Effector memory CD8-positive, alpha-beta T cell (primary cell): Measurements from ENCODE around the gene NPFFR2.

Source experiments
- ATAC-seq: fragments of 150-1000 bp; cut with Tn5 transposase; replicated peaks from 2 replicates; pipeline ENCODE4 v1.10.0; 2021; ENCODE audit warnings: mild to moderate bottlenecking, moderate library complexity
- DNase-seq, 3 experiments: peaks; one replicate each; pipeline ENCODE4 v3.0.0; 2021
- H3K27ac Mint-ChIP-seq, 2 donors: one replicate each; pipeline ENCODE4 v1.8.0; 2022; ENCODE audit warnings: mild to moderate bottlenecking in 2 of 2, mixed read lengths in 2 of 2, moderate library complexity in 2 of 2
- H3K27me3 Mint-ChIP-seq, 2 donors: one replicate each; pipeline ENCODE4 v1.8.0; 2022; ENCODE audit warnings: mixed read lengths in 2 of 2
- H3K36me3 Mint-ChIP-seq: one replicate; pipeline ENCODE4 v1.8.0; 2022; ENCODE audit warnings: mild to moderate bottlenecking, moderate library complexity, mixed read lengths; ENCODE audit not compliant: insufficient read depth
- H3K4me1 Mint-ChIP-seq, 2 donors: one replicate each; pipeline ENCODE4 v1.8.0; 2022; ENCODE audit warnings: low read depth in 2 of 2, mixed read lengths in 2 of 2
- H3K4me3 Mint-ChIP-seq, 2 donors: one replicate each; pipeline ENCODE4 v1.8.0; 2022; ENCODE audit warnings: mild to moderate bottlenecking in 2 of 2, mixed read lengths in 2 of 2, moderate library complexity in 2 of 2
- H3K9me3 Mint-ChIP-seq, 2 donors: one replicate each; pipeline ENCODE4 v1.8.0; 2022; ENCODE audit warnings: mixed read lengths in 2 of 2
- total RNA-seq, 9 experiments: gene quantifications; one replicate each; lab custom pipeline; 2026; lab: John Stamatoyannopoulos, UW

NPFFR2 gene
- 0 reads per million in 9 experiments for total RNA-seq

DNA sequence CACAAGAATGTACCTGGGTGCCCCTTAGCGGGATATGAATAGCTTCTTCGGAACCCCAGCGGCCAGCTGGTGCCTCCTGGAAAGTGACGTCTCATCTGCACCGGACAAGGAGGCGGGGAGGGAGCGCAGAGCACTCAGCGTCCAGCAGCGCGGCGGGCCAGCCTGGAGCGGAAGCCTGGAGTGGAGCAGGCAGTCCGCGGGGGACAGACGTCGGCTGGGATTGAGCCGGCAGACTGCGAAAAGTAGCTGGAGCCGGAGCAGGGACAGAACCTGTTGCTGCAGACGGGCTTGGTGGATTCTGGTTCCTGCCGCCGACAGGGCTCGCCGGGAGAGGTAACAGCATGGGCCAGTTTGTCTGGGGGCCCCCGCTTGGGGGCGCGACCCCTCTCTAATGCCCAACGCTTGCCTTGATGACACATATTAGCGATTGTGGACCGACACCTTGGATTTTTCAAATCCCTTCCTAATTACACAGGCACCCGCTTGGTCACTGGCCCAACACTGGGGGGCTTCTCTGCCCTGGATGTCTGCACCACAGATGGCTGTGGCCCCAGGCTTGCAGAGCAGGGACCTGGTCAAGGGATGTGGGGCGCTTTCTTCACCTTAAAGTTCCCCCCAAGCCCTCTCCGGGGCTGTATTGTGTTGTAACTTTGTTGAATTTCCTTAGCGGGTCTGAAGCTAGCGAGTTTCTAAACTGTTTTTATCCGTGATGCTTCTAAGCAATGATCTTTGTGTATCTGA lies at the start of gene NPFFR2:
TSS of gene NPFFR2 (plus strand) at position 133 of the 741 bp plus-strand sequence. CDS start 96,592 bp downstream, outside the sequence.
- DNase-seq (no peak), ATAC-seq (no peak)
- peaks cover 0 to 17% of the 10 kb centered on the region in 2 donors for H3K27me3 Mint-ChIP-seq
- H3K27ac Mint-ChIP-seq = no peak within 1 kb of the TSS
- H3K4me1 Mint-ChIP-seq = no peaks in the 10 kb centered on the region
- no peaks in the 10 kb centered on the region for H3K36me3 Mint-ChIP-seq
- H3K9me3 Mint-ChIP-seq = no peaks in the 10 kb centered on the region
- H3K4me3 Mint-ChIP-seq = no peak within 1 kb of the TSS

GRCh38 chr4:71992571-71993312 lies 39.1 kb upstream of the NPFFR2 start:
- ATAC-seq (no peak), DNase-seq (no peak)
- Mint-ChIP-seq H3K9me3 (peaks cover 0 to 5% of the 10 kb centered on the region in 2 donors), H3K4me1 (no peaks in the 10 kb centered on the region), H3K27me3 (no peaks in the 10 kb centered on the region), H3K27ac (no peak overlapping the region), H3K4me3 (no peak overlapping the region), H3K36me3 (no peaks in the 10 kb centered on the region)

DNA sequence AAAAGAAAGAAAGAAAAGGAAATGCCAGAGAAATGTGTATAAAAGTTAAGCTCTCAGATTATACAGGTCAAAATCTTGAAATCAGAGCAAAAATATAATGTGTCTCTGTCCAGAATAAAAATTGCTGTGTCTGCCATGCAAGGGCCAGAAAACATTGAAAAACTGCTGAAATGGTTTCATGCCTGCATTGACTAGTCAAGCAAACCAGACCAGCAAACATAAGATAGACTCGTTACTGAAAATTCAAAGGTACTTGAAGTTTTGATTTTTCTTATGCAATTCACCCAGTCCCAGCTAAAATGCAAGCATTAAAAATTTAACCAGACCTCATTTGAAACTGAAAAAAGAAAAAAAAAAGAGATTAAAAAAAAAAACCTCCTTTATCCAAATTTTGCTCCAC lies 37.2 kb upstream of the NPFFR2 start:
- Mint-ChIP-seq H3K4me1 (no peaks in the 10 kb centered on the region), H3K27me3 (no peaks in the 10 kb centered on the region), H3K36me3 (no peaks in the 10 kb centered on the region), H3K27ac (no peak overlapping the region), H3K9me3 (peaks cover 7 to 8% of the 10 kb centered on the region in 2 donors), H3K4me3 (no peak overlapping the region)
- no peak for DNase-seq
- no peak for ATAC-seq

DNA sequence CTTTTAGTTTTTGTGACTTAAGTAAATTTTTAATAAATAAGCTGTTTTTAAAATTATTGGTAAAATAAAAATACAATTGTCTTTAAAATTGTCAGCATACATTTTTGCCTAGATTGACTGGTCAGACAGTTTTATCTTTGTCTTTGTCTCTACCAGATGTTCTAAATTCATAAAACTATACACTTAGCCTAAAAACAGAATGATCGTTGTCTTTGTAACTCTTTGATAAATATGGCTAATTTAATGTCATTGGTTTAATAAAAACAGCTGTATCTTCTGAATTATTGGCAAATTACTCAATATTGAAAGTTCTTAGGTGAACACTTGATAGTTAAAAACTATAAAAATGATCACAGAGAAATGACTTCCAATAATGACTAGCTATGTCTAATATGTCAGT lies 36.5 kb upstream of the NPFFR2 start:
- ATAC-seq (no peak), DNase-seq (no peak)

GRCh38 chr4:72006586-72006985 lies 25.2 kb upstream of the NPFFR2 start:
- DNase-seq (no peak), ATAC-seq (no peak)
- Mint-ChIP-seq H3K4me1 (no peaks in the 10 kb centered on the region), H3K36me3 (no peaks in the 10 kb centered on the region), H3K9me3 (peaks cover 0 to 2% of the 10 kb centered on the region in 2 donors), H3K4me3 (no peak overlapping the region), H3K27me3 (no peaks in the 10 kb centered on the region), H3K27ac (no peak overlapping the region)

More for the DNA sequence above, 36.5 kb upstream of the NPFFR2 start:
- peaks cover 3 to 8% of the 10 kb centered on the region in 2 donors for H3K9me3 Mint-ChIP-seq
- no peaks in the 10 kb centered on the region for H3K27me3 Mint-ChIP-seq
- H3K27ac Mint-ChIP-seq = no peak overlapping the region
- no peak overlapping the region for H3K4me3 Mint-ChIP-seq
- H3K36me3 Mint-ChIP-seq = no peaks in the 10 kb centered on the region
- H3K4me1 Mint-ChIP-seq = no peaks in the 10 kb centered on the region

- Mint-ChIP-seq H3K36me3 (no peaks in the 10 kb centered on the region), H3K4me1 (no peaks in the 10 kb centered on the region), H3K9me3 (peaks cover 0 to 2% of the 10 kb centered on the region in 2 donors), H3K27ac (no peak overlapping the region), H3K27me3 (no peaks in the 10 kb centered on the region), H3K4me3 (no peak overlapping the region)
- DNase-seq = no peak
- no peak for ATAC-seq
Observed at GRCh38 chr4:72011906-72012305, 19.9 kb upstream of the NPFFR2 start.

DNA sequence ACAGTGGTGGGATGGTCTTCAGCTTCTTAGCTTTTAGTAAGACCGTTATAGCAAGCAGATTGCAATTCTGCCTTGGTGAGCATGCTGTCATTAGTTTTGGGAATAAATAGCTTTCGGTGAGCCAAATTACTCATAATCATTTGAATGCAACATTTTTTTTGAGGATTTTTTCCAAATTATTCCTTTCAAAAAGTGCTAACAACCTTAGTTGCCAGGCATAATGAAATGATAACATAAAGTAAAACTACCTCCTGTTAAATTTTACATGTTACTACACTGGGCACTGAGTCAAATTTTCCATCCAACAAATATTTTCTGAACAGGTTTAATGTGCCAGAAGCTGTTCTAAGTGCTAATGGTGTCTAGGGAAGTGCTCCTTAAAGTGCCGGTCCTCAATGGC lies 15.8 kb upstream of the NPFFR2 start:
- Mint-ChIP-seq H3K9me3 (peaks cover 0 to 8% of the 10 kb centered on the region in 2 donors), H3K36me3 (no peaks in the 10 kb centered on the region), H3K4me3 (no peak overlapping the region), H3K27me3 (no peaks in the 10 kb centered on the region), H3K4me1 (no peaks in the 10 kb centered on the region), H3K27ac (no peak overlapping the region)
- DNase-seq = no peak
- ATAC-seq = no peak

- peaks cover 0 to 7% of the 10 kb centered on the region in 2 donors for H3K9me3 Mint-ChIP-seq
- H3K36me3 Mint-ChIP-seq = no peaks in the 10 kb centered on the region
- no peak overlapping the region for H3K27ac Mint-ChIP-seq
- no peak overlapping the region for H3K4me3 Mint-ChIP-seq
- H3K27me3 Mint-ChIP-seq = no peaks in the 10 kb centered on the region
- no peaks in the 10 kb centered on the region for H3K4me1 Mint-ChIP-seq
- DNase-seq (no peak), ATAC-seq (no peak)
Observed at GRCh38 chr4:72019688-72020087, 12.1 kb upstream of the NPFFR2 start.

DNA sequence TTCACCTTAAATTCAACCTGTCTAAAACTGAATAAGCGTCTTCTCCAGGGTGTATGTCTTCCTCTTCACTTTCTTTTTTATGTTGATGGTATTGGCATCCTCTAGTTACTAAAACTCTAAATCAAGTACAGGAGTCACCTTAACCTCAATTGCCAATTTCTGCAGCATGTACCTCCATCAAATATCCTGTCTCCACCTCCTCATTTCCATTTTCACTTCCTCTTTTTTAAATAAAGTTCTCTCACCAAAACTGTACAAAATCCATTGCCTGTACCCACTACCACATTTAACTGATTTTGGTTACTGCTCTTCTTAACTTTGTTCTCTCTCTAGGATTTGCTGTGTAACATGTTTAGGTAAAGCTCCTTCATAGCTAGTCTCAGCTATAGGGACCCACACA lies 9.2 kb upstream of the NPFFR2 start:
- peaks cover 5 to 7% of the 10 kb centered on the region in 2 donors for H3K9me3 Mint-ChIP-seq
- no peaks in the 10 kb centered on the region for H3K27me3 Mint-ChIP-seq
- H3K4me1 Mint-ChIP-seq = no peaks in the 10 kb centered on the region
- no peak overlapping the region for H3K27ac Mint-ChIP-seq
- DNase-seq (no peak), ATAC-seq (no peak)
- H3K4me3 Mint-ChIP-seq = no peak overlapping the region
- no peaks in the 10 kb centered on the region for H3K36me3 Mint-ChIP-seq

DNA sequence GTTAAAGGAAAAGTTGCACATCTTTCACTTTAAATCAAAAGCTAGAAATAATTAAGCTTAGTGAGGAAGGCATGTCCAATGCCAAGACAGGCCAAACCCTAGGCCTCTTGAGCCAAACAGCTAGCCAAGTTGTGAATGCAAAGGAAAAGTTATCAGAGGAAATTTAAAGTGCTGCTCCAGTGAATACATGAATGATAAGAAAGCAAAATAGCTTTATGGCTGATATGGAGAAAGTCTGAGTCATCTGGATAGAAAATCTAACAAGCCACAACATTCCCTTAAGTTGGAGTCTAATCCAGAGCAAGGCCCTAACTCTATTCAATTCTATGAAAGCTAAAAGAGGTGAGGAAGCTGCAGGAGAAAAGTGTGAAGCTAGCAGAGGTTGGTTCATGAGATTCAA lies 23.8 kb downstream of the NPFFR2 start:
- Mint-ChIP-seq H3K27ac (no peak overlapping the region), H3K36me3 (no peaks in the 10 kb centered on the region), H3K27me3 (no peaks in the 10 kb centered on the region), H3K4me1 (no peaks in the 10 kb centered on the region), H3K4me3 (no peak overlapping the region), H3K9me3 (peaks cover 0 to 1% of the 10 kb centered on the region in 2 donors)
- no peak for ATAC-seq
- no peak for DNase-seq

DNA sequence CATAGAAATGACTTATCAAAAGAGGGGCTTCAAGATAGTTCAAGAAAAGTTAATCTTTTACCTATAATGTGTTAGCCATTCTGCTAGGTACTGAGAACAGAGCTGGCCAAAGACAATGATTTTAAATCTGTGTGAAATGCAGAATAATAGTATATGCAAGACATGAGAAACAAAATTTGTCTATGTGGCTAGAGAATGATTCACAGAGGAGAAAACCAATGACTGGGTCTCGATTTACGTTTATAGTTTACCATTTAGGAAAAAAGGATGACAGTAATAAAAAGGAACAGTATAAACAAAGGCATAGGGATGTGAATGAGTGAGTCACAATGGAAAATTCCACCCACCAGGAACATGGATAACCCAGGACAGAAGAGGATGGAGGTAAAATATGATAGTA lies 31.9 kb downstream of the NPFFR2 start:
- no peak for DNase-seq
- no peaks in the 10 kb centered on the region for H3K27me3 Mint-ChIP-seq
- no peak overlapping the region for H3K4me3 Mint-ChIP-seq
- no peak overlapping the region for H3K27ac Mint-ChIP-seq
- no peaks in the 10 kb centered on the region for H3K36me3 Mint-ChIP-seq
- no peak for ATAC-seq
- no peaks in the 10 kb centered on the region for H3K4me1 Mint-ChIP-seq
- H3K9me3 Mint-ChIP-seq = peaks cover 0 to 4% of the 10 kb centered on the region in 2 donors

DNA sequence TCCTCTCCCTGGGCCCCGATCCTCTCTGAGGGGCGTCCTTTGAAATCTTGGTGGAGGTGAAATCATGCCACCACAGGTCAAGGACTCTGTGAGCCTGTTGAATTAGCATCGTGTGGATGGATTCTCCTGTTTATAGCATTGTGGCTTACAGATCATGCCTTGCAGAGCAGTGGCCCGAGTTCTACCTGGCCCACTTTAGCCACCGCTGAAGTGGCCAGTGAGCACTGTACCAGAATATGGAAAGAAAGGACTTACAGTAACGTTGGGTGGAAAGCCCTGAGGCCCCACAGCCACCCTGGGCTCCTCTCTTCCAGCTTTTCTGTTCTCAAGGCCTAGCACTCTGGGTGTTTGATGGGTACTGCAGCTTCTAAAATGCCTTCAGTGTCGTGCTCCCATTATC lies 35.3 kb downstream of the NPFFR2 start:
- peaks cover 0 to 4% of the 10 kb centered on the region in 2 donors for H3K9me3 Mint-ChIP-seq
- no peaks in the 10 kb centered on the region for H3K27me3 Mint-ChIP-seq
- H3K36me3 Mint-ChIP-seq = no peaks in the 10 kb centered on the region
- H3K4me1 Mint-ChIP-seq = no peaks in the 10 kb centered on the region
- ATAC-seq (no peak), DNase-seq (no peak)
- no peak overlapping the region for H3K27ac Mint-ChIP-seq
- H3K4me3 Mint-ChIP-seq = no peak overlapping the region

GRCh38 chr4:72073816-72074215 lies 42.0 kb downstream of the NPFFR2 start:
- Mint-ChIP-seq H3K4me1 (no peaks in the 10 kb centered on the region), H3K36me3 (no peaks in the 10 kb centered on the region), H3K4me3 (no peak overlapping the region), H3K27ac (no peak overlapping the region), H3K9me3 (peaks cover 2 to 7% of the 10 kb centered on the region in 2 donors), H3K27me3 (no peaks in the 10 kb centered on the region)
- no peak for ATAC-seq
- no peak for DNase-seq

- Mint-ChIP-seq H3K4me1 (no peaks in the 10 kb centered on the region), H3K9me3 (peaks cover 2 to 7% of the 10 kb centered on the region in 2 donors), H3K4me3 (no peak overlapping the region), H3K27ac (no peak overlapping the region), H3K27me3 (no peaks in the 10 kb centered on the region), H3K36me3 (no peaks in the 10 kb centered on the region)
- DNase-seq = no peak
- ATAC-seq = no peak
Observed at GRCh38 chr4:72076562-72076961, 44.8 kb downstream of the NPFFR2 start.
